Neural cell (in vitro differentiated cells): Measurements from ENCODE around the gene KCND2.

Source experiments
- EP300 ChIP-seq: fragments of 450-650 bp; conservative IDR thresholded peaks from 2 replicates; pipeline ENCODE4 v1.6.1; 2014; ENCODE audit warnings: antibody characterized with exemption, mild to moderate bottlenecking, moderate library complexity; ENCODE audit not compliant: poor library complexity, severe bottlenecking
- EZH2 ChIP-seq: fragments of 200-600, 300-800 bp; shearing (Covaris generic), sonication (generic); IDR thresholded peaks from 2 replicates; pipeline ENCODE4 v1.6.1; 2014; ENCODE audit warnings: antibody characterized with exemption, low read length, borderline replicate concordance, mild to moderate bottlenecking; ENCODE audit not compliant: insufficient read depth, poor library complexity, severe bottlenecking
- MXI1 ChIP-seq: fragments of 450-650 bp; conservative IDR thresholded peaks from 2 replicates; pipeline ENCODE4 v1.6.1; 2014; ENCODE audit warnings: antibody characterized with exemption, mild to moderate bottlenecking; ENCODE audit not compliant: poor library complexity, severe bottlenecking
- POLR2AphosphoS5 ChIP-seq: IDR thresholded peaks from 2 replicates; pipeline ENCODE4 v1.6.1; 2012
- RAD21 ChIP-seq: fragments of 450-650 bp; conservative IDR thresholded peaks from 2 replicates; pipeline ENCODE4 v1.6.1; 2014; ENCODE audit warnings: antibody characterized with exemption, mild to moderate bottlenecking, moderate library complexity
- REST ChIP-seq: IDR thresholded peaks from 2 replicates; pipeline ENCODE4 v1.6.1; 2012; ENCODE audit warnings: borderline replicate concordance
- SMC3 ChIP-seq: fragments of 450-650 bp; conservative IDR thresholded peaks from 2 replicates; pipeline ENCODE4 v1.6.1; 2014; ENCODE audit warnings: antibody characterized with exemption, mild to moderate bottlenecking, moderate library complexity; ENCODE audit not compliant: poor library complexity
- TAF1 ChIP-seq: IDR thresholded peaks from 2 replicates; pipeline ENCODE4 v1.6.1; 2012; ENCODE audit warnings: low read depth
- TF ChIP-seq, protein P1 (sequence below): fragments of 450-650 bp; IDR thresholded peaks from 2 replicates; pipeline ENCODE4 v1.5.1; 2014; ENCODE audit warnings: antibody characterized with exemption, mild to moderate bottlenecking, moderate library complexity; ENCODE audit not compliant: poor library complexity, severe bottlenecking

DNA sequence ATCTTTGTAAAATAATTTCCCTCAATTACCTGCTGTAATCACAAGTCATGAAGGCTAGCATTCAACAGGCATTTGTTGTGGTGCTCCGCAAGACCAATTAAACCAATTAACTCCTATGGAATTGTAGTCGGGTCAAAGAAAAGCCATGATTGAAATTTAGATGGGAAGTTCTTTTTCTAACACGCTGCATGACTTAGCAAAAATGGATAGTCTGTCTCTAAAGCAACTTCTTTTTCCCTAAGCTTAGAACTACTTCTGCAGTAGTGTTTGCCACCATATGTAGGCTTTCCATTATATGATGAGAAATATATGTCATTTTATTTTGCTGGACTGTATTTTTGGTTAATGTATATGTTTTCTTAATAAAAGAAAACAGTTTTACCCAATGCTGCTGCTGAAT, 465.8 kb downstream of the KCND2 start:
- TF ChIP-seq, protein P1, sequence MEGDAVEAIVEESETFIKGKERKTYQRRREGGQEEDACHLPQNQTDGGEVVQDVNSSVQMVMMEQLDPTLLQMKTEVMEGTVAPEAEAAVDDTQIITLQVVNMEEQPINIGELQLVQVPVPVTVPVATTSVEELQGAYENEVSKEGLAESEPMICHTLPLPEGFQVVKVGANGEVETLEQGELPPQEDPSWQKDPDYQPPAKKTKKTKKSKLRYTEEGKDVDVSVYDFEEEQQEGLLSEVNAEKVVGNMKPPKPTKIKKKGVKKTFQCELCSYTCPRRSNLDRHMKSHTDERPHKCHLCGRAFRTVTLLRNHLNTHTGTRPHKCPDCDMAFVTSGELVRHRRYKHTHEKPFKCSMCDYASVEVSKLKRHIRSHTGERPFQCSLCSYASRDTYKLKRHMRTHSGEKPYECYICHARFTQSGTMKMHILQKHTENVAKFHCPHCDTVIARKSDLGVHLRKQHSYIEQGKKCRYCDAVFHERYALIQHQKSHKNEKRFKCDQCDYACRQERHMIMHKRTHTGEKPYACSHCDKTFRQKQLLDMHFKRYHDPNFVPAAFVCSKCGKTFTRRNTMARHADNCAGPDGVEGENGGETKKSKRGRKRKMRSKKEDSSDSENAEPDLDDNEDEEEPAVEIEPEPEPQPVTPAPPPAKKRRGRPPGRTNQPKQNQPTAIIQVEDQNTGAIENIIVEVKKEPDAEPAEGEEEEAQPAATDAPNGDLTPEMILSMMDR = no peak
- no peak for TF ChIP-seq POLR2AphosphoS5
- TF ChIP-seq EZH2 = no peak
- no peak for TF ChIP-seq MXI1
- no peak for TF ChIP-seq RAD21
- TF ChIP-seq EP300 = no peak
- TF ChIP-seq TAF1 = no peak
- TF ChIP-seq REST = no peak
- no peak for TF ChIP-seq SMC3
